Mucosa of rectum (tissue), 2 donors: ENCODE data around the gene COL4A1.

ENCODE experiments used
- H3K27ac ChIP-seq, 2 donors: one replicate each; pipeline ENCODE4 v1.7.0; 2013; ENCODE audit warnings: inconsistent platforms in 2 of 2, low read depth in 2 of 2, low read length in 2 of 2
- H3K27me3 ChIP-seq, 2 donors: one replicate each; pipeline ENCODE4 v1.7.0; 2013; ENCODE audit warnings: low read length in 2 of 2; ENCODE audit not compliant: control insufficient read depth in 2 of 2, insufficient read depth in 2 of 2
- H3K36me3 ChIP-seq, 2 donors: one replicate each; pipeline ENCODE4 v1.7.0; 2013; ENCODE audit warnings: low read length in 2 of 2; ENCODE audit not compliant: control insufficient read depth in 2 of 2, insufficient read depth in 2 of 2
- H3K4me1 ChIP-seq, 2 donors: one replicate each; pipeline ENCODE4 v1.7.0; 2013; ENCODE audit warnings: low read length in 2 of 2, mild to moderate bottlenecking in 1 of 2; ENCODE audit not compliant: control insufficient read depth in 2 of 2, insufficient read depth in 2 of 2
- H3K4me3 ChIP-seq, 2 donors: one replicate each; pipeline ENCODE4 v1.7.0; 2013; ENCODE audit warnings: low read length in 2 of 2
- H3K9ac ChIP-seq, 2 donors: one replicate each; pipeline ENCODE4 v1.7.0; 2013; ENCODE audit warnings: low read length in 2 of 2, low read depth in 1 of 2, mild to moderate bottlenecking in 1 of 2
- H3K9me3 ChIP-seq, 2 donors: one replicate each; pipeline ENCODE4 v1.7.0; 2013; ENCODE audit warnings: low read length in 2 of 2; ENCODE audit not compliant: control insufficient read depth in 2 of 2
- donor health status: healthy.
- donor health status: Normal muscosa, but diverticular disease.

COL4A1 gene

DNA sequence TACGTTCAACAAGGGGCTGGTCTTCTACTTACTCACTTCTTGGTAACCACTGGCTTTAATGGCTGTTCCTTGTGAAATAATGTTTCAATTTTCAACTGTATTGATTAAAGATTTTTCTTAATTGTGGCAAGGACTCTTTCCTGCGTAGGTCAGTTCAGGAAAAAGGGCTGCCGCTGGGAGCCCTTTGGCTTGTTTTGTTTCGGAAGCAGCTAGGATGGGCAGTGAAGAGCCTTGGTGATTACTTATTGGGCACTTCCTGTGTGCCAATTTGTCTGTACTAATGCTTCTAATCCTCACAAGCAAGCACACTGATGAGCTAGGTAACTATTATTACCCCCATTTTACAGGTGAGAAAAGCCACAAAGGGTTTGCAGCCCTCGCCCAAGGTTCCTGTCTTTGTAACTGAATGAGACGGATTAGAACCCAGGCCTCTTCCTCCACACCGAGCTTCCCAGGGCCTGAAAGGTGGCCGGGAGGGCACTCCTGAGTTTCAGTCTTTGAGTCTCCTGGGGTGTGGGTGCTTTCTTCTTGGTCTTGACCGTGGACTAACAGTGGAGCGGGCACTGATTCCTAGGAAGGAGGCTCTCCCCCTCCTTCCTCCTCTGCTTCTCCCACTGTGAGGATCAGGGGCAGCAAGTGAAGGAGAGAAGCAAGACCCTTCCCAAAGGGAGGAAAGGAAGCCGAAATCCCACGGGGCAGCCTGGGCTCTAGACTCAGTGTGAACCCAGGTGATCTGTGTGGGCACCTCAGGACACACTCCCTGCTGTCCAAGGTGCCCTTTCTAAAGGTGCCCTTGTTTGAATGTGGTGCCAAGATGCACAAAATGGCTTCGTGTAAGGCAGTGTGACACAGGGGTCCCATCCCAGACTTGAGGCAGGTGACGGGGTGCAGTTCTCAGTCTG is 3.8 kb upstream of the COL4A1 start:
- Histone ChIP-seq H3K27ac (peak overlapping the region; percentile 8 to 38), H3K9ac (no peak overlapping the region), H3K4me1 (peaks cover 9 to 19% of the 10 kb centered on the region in 2 donors), H3K27me3 (peaks cover 4 to 30% of the 10 kb centered on the region in 2 donors), H3K36me3 (no peaks in the 10 kb centered on the region), H3K4me3 (no peak overlapping the region), H3K9me3 (no peaks in the 10 kb centered on the region)

DNA sequence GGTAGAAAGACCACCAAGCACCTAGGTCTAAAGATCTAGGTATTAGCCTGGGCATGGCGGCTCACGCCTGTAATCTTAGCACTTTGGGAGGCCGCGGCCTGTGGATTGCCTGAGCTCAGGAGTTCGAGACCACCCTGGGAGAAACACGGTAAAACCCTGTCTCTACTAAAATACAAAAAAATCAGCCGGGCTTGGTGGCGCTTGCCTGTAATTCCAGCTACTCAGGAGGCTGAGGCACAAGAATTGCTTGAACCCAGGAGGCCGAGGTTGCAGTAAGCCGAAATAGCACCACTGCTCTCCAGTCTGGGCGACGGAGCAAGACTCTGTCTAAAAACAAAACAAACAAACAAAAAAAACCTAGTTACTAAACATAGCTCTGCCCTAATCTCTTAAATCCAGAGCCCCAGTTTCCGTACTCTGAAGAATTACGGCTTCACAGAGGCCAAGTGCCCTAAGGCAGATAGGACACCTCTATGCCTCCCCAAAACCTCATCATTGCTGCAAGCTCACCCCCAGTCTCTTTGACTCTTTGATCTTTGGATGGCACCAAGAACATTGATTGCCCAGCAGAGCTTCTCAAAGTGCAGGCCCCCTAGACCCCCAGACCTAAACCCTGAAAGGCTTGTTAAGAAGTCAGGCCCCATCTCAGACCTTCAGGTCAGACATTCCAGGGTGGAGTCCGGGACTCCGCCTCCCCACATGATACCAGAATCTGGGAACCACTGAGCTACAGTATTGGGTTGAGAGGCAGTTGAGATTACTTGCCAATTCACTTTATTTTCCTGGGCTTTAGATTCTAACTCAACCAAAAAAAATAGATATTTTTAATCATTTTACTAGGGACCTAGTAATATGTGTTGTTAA is 2.9 kb upstream of the COL4A1 start:
- peak overlapping the region in 1 of 2 donors; percentile 84 for H3K27ac ChIP-seq
- H3K9ac ChIP-seq = peak overlapping the region; percentile 58 to 74
- H3K36me3 ChIP-seq = no peaks in the 10 kb centered on the region
- peak overlapping the region; percentile 71 to 79 for H3K4me3 ChIP-seq
- peaks cover 9 to 19% of the 10 kb centered on the region in 2 donors for H3K4me1 ChIP-seq
- H3K27me3 ChIP-seq = peaks cover 4 to 36% of the 10 kb centered on the region in 2 donors
- no peaks in the 10 kb centered on the region for H3K9me3 ChIP-seq

DNA sequence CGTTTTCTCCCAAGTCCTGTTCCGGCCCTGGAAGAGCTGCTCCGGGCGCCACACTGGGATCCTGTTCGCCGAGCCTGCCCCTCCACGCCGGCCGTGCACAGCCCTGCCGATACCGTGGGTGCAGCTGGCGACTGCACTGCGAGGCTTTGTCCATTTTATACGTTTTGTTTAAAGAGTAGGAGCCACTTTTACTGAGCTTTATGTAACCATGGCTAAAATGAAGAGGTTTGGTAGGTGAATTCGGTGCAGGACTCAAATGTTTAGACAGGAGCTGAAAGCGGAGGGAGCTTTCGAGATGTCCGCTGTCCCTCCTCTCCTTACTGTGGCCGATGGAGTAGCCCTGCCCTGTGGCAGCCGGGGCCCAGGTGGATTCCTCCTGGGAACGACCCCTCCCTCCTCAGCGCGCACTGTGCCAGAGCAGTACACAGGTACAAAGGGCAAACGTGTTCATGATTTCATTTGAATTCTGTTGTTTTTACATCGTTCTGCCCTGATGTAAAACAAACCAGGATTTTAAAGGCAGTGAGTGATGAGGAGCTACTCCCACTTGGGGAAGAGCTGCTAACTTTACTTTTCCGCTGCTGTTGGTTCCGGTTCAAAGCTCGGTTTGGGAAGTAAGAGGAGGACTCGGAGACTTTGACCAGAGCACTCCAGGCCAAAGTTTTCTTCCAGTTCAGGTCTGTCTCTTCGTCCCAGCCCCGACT is 1.9 kb upstream of the COL4A1 start:
- peak overlapping the region; percentile 58 to 74 for H3K9ac ChIP-seq
- peaks cover 4 to 46% of the 10 kb centered on the region in 2 donors for H3K27me3 ChIP-seq
- peak overlapping the region; percentile 80 to 84 for H3K27ac ChIP-seq
- H3K4me1 ChIP-seq = peaks cover 9 to 19% of the 10 kb centered on the region in 2 donors
- no peaks in the 10 kb centered on the region for H3K36me3 ChIP-seq
- peak overlapping the region; percentile 71 to 79 for H3K4me3 ChIP-seq
- H3K9me3 ChIP-seq = no peaks in the 10 kb centered on the region

DNA sequence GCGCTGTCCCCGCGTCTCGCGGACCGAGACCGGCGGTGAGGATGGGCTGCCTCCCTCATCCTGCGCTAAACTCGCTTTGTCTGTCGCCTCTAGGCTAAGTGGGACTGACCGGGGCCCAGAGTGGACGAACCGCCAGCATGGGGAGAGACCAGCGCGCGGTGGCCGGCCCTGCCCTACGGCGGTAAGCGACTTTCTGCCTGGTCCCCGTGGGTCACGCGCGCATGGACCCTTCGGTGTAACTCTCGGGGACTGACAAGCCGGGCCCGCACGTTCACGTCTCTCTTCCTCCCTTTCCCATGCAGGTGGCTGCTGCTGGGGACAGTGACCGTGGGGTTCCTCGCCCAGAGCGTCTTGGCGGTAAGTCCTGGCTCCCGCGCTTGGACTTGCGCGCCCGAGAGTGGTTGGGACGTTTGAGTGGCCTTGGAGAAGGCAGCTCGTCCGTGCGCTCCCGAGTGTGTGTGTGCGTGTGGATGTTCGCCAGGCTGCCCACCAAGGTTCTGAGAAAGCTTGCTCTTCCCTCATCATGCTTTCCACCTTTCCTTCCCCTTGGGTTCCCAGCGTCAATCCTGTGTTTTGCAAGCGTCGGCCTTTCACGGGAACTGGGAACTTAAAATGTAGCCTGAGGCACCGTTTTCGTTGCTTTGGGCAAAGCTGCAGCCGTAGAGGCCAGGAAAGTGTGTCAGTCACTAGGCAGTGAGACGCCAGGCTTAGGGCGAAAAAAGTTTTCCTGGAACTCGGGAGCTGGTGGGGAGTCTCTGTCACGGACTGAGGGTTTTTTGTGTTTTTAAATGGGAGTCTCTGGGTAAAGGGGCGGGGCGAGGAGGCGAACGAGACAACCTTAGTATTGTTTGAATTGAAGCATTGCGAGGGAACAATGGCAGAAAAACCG is 1.1 kb upstream of the COL4A1 start:
- peak overlapping the region; percentile 80 to 84 for H3K27ac ChIP-seq
- H3K4me3 ChIP-seq = peak overlapping the region; percentile 71 to 79
- no peaks in the 10 kb centered on the region for H3K9me3 ChIP-seq
- peak overlapping the region; percentile 65 to 74 for H3K9ac ChIP-seq
- peaks cover 4 to 46% of the 10 kb centered on the region in 2 donors for H3K27me3 ChIP-seq
- peaks cover 9 to 19% of the 10 kb centered on the region in 2 donors for H3K4me1 ChIP-seq
- H3K36me3 ChIP-seq = no peaks in the 10 kb centered on the region

DNA sequence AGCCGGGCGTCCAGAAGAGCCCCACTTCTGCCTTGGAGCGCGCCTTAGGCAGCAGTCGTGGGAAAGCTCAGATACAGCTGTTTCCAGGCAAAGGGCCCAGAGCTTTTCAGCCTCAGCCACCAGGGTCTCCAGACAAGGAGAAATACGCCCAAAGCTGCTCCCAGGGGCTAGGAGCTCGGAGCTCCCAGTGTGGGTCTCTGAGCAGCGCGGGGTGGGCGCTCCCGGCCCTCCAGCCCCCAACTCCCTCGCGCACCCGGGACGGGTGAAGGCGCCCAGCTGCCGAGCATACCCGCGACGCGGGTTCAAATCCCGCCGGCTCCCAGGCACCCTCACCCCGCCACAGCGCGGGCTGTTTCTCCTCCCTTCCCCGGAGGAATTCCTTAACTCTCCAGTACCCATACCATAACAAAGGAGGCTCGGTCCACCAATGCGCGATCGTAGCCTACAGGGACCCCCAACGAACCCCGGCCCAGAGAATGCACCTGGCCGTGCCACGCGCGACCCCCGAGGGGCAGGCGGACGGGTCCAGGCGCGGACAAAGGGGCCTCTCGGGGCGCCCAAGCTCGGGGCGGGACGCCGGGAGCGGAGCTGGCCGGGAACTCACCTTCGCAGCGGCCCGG is 507 bp downstream of the COL4A1 start:
- Histone ChIP-seq H3K4me1 (peaks cover 9 to 19% of the 10 kb centered on the region in 2 donors), H3K9ac (peak overlapping the region in 1 of 2 donors; percentile 74), H3K27me3 (peaks cover 4 to 46% of the 10 kb centered on the region in 2 donors), H3K36me3 (no peaks in the 10 kb centered on the region), H3K9me3 (no peaks in the 10 kb centered on the region), H3K27ac (peak overlapping the region; percentile 81 to 84), H3K4me3 (peak overlapping the region; percentile 53 to 66)

DNA sequence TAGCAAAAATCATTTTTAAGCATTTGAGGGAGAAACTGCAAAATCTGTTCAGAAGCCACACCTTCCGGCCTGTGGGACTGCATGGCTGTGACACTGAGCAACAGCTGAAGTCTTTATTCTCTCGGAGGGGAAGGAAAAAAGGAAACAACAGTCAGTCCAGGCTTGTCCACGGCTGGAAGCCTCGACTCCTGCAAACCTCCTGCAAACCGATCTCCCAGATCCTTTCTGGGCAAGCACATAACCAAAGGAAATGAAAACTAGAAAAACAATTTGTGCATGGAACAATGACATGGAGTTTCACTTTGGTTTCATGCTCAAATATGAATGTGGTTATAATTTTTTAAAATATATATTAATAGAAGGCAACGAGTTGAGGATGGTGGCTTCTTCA is 1.0 kb downstream of the COL4A1 start:
- H3K27ac ChIP-seq = peak overlapping the region; percentile 35 to 81
- H3K27me3 ChIP-seq = peaks cover 4 to 46% of the 10 kb centered on the region in 2 donors
- no peaks in the 10 kb centered on the region for H3K9me3 ChIP-seq
- peaks cover 9 to 21% of the 10 kb centered on the region in 2 donors for H3K4me1 ChIP-seq
- peak overlapping the region in 1 of 2 donors; percentile 74 for H3K9ac ChIP-seq
- peak overlapping the region; percentile 53 to 66 for H3K4me3 ChIP-seq
- no peaks in the 10 kb centered on the region for H3K36me3 ChIP-seq

DNA sequence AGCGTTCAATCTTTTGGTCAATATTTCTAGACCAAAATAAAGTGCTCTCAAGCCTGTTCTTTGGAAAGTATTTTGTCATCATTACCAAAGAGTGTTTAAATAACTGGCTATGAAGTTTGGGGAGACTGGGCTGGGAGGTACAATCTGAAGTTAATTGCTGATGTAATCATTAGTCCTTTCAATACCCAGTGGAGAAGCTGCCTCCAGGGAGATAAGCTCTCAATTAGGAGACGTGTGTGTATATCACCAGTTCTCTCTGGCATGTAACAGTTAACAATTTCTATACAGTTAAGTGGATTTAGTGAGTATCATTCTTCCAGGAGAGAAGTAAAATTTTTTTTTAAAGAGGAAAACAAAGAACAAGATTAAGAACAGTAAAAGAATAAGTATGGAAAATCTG is 1.4 kb downstream of the COL4A1 start:
- peaks cover 9 to 21% of the 10 kb centered on the region in 2 donors for H3K4me1 ChIP-seq
- H3K27ac ChIP-seq = no peak overlapping the region
- H3K36me3 ChIP-seq = no peaks in the 10 kb centered on the region
- peak overlapping the region in 1 of 2 donors; percentile 66 for H3K4me3 ChIP-seq
- no peaks in the 10 kb centered on the region for H3K9me3 ChIP-seq
- H3K27me3 ChIP-seq = peaks cover 4 to 46% of the 10 kb centered on the region in 2 donors
- no peak overlapping the region for H3K9ac ChIP-seq

DNA sequence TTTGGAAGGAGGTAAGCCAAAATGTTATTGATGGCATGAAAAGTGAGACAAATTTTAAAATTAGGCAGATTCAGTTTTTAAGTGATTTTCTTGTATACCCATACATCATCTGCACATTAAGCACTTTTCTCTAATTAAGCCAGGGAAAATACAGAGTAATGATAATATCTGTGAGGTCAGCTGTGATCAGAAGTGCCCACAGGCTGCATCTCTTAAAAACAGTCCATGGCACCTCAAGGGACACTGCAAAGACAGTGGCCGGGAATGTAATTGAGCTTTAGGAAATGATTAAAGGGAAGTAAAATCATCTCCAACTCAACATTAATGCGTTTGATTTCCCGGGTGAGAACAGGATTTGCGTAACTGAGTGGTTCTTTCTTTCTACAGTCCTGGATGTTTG is 2.0 kb downstream of the COL4A1 start:
- Histone ChIP-seq H3K9ac (no peak overlapping the region), H3K36me3 (no peaks in the 10 kb centered on the region), H3K27ac (no peak overlapping the region), H3K9me3 (no peaks in the 10 kb centered on the region), H3K4me1 (peaks cover 9 to 21% of the 10 kb centered on the region in 2 donors), H3K4me3 (peak overlapping the region in 1 of 2 donors; percentile 66), H3K27me3 (peaks cover 4 to 46% of the 10 kb centered on the region in 2 donors)
